IPS DF 6.9 (cell line): ENCODE results near the gene SPCS1.

Experiments used
- DNase-seq: peaks from one replicate; pipeline ENCODE4 v3.0.0-alpha.2; 2013; ENCODE audit warnings: low read depth, low spot score
- H3K27ac ChIP-seq: one replicate; pipeline ENCODE4 v1.5.1; 2013; ENCODE audit warnings: low read length, control low read depth
- H3K27me3 ChIP-seq: 2 replicates; pipeline ENCODE4 v1.6.1; 2013; ENCODE audit warnings: mild to moderate bottlenecking, low read length; ENCODE audit not compliant: control insufficient read depth, insufficient read depth
- H3K36me3 ChIP-seq: 2 replicates; pipeline ENCODE4 v1.6.1; 2013; ENCODE audit warnings: low read length; ENCODE audit not compliant: control insufficient read depth, insufficient read depth
- H3K4me1 ChIP-seq: 2 replicates; pipeline ENCODE4 v1.6.1; 2013; ENCODE audit warnings: low read length; ENCODE audit not compliant: control insufficient read depth, insufficient read depth
- H3K4me3 ChIP-seq: 2 replicates; pipeline ENCODE4 v1.5.1; 2013; ENCODE audit warnings: mild to moderate bottlenecking, low read length
- H3K9me3 ChIP-seq: 2 replicates; pipeline ENCODE4 v1.6.1; 2013; ENCODE audit warnings: low read length, inconsistent platforms; ENCODE audit not compliant: control insufficient read depth, insufficient read depth
- WGBS: extraction: QIAGEN DNeasy Blood & Tissue Kit; methylation state at CpG from one replicate; pipeline ENCODE4 v1.1.7; 2013; ENCODE audit warnings: mixed read lengths, missing lambda C conversion rate; ENCODE audit not compliant: insufficient read length, insufficient coverage; 5-methylcytosine and 5-hydroxymethylcytosine counted together

The SPCS1 gene

GRCh38 chr3:52681596-52681995 lies 24.3 kb upstream of the SPCS1 start:
- H3K4me1 ChIP-seq = no peaks in the 10 kb centered on the region
- no peak overlapping the region for H3K27ac ChIP-seq
- no peak for DNase-seq
- H3K27me3 ChIP-seq = no peaks in the 10 kb centered on the region
- no peaks in the 10 kb centered on the region; the same call in 1 of the 2 replicates for H3K36me3 ChIP-seq
- no peak overlapping the region for H3K4me3 ChIP-seq
- H3K9me3 ChIP-seq = no peaks in the 10 kb centered on the region
- WGBS = 100% methylated on average over 1 of the region's 3 CpGs

DNA sequence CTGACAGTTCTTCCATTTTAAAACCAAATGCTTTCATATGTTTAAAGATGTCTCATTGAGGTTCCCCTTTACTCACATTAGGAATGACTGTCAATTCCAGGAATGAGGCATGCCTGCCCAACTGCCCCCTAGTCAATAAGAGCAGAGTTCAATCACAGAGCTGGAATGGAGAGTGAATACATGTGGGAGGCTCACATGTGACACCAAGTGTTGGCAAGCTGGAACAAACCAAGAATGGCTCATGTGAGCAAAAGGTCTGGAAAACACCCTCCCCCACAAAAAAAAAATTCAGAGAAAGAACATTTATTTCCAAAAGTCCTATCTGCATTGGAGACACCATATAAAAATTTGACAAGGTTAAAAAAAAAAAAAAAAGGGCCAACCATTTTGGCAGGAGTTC lies 23.9 kb upstream of the SPCS1 start:
- no peaks in the 10 kb centered on the region; the same call in 1 of the 2 replicates for H3K36me3 ChIP-seq
- no peaks in the 10 kb centered on the region for H3K9me3 ChIP-seq
- H3K4me1 ChIP-seq = no peaks in the 10 kb centered on the region
- no peak for DNase-seq
- no peaks in the 10 kb centered on the region for H3K27me3 ChIP-seq
- H3K4me3 ChIP-seq = no peak overlapping the region
- no peak overlapping the region for H3K27ac ChIP-seq

- DNase-seq = no peak
- no CpG with 5 or more reads among the region's 6 CpGs for WGBS
- no peaks in the 10 kb centered on the region for H3K4me1 ChIP-seq
- no peak overlapping the region for H3K4me3 ChIP-seq
- H3K36me3 ChIP-seq = peaks cover 16% of the 10 kb centered on the region; the same call in 1 of the 2 replicates
- no peaks in the 10 kb centered on the region for H3K9me3 ChIP-seq
- no peaks in the 10 kb centered on the region for H3K27me3 ChIP-seq
- H3K27ac ChIP-seq = no peak overlapping the region
Observed at GRCh38 chr3:52683611-52684010, 22.3 kb upstream of the SPCS1 start.

DNA sequence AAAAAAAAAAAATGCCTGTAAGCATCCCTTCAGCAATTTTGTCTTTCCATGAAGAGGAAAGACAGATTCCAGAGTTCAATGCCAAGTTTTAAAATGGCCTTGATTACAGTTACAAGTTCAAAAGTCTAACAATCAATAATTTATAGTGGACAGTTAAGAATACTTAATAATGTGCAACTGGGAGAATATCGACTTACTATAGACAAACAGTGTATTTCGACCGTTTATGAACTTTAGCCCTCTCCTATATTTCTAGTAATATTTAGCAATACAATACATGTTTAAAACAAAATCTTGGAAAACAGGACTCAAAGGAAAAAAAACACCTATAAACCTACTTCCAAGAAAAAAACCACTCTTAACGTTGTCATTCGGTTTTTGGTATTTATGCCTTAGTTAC lies 21.7 kb upstream of the SPCS1 start:
- no peaks in the 10 kb centered on the region for H3K9me3 ChIP-seq
- no peak for DNase-seq
- peaks cover 21% of the 10 kb centered on the region; the same call in 1 of the 2 replicates for H3K36me3 ChIP-seq
- H3K4me1 ChIP-seq = no peaks in the 10 kb centered on the region
- H3K4me3 ChIP-seq = no peak overlapping the region
- no CpG with 5 or more reads among the region's 5 CpGs for WGBS
- no peak overlapping the region for H3K27ac ChIP-seq
- H3K27me3 ChIP-seq = no peaks in the 10 kb centered on the region

GRCh38 chr3:52685285-52685708 lies 20.6 kb upstream of the SPCS1 start:
- no peak overlapping the region for H3K27ac ChIP-seq
- peak overlapping the region; percentile 95; the same call in 1 of the 2 replicates for H3K4me3 ChIP-seq
- no peaks in the 10 kb centered on the region for H3K27me3 ChIP-seq
- no peaks in the 10 kb centered on the region for H3K4me1 ChIP-seq
- peaks cover 28% of the 10 kb centered on the region; the same call in 1 of the 2 replicates for H3K36me3 ChIP-seq
- no peaks in the 10 kb centered on the region for H3K9me3 ChIP-seq
- no CpG with 5 or more reads among the region's 41 CpGs for WGBS
- DNase-seq = peak; percentile 25

DNA sequence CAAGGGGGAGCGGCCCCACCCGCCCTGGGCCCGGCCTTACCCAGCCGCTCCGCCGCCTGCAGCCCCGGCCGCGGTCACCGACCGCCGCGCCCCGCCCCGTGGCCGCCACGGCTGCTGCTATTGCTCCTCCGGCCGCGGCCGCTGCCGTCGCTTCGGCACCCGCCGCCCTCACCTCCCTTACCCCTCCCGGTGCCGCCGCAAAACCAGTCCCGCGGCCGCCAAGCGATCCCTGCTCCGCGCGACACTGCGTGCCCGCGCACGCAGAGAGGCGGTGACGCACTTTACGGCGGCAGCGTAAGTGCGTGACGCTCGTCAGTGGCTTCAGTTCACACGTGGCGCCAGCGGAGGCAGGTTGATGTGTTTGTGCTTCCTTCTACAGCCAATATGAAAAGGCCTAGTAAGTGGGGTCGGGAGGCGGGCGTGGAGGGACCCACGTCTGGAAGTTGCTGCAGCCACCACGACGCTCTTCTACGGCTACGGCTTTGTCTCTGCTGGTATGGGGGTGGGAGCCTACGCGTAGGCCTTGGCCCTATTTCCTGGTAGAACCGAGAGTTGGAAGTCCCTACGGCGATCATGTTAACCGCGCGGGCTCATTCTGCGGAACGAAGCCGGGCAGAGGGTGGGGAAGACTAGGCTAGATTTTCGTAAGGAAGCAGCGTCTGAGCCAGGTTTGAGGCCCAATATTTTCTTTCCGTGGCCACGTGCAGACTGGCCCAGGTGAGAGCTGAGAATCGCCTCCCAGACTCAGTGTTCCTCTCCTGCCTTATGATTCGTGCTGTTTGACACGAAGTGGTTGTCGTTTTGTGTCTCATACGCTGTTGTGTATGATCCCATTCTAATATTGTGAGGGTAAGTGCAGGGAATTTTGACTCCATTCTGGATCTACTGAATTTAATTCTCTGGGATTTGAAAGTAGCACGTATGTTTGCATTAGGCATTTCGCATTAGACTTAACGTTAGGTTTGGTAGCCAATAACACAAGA lies 19.9 kb upstream of the SPCS1 start, which contains the start of the genes GNL3 and PBRM1:
GNL3 (plus strand) TSS at position 324 of the 983 bp plus-strand sequence; CDS start at position 385, 61 bp downstream.
PBRM1 (minus strand) TSS at position 205 of the 983 bp plus-strand sequence.
- peak within 1 kb of the TSS; percentile 95 for H3K4me3 ChIP-seq
- no peaks in the 10 kb centered on the region for H3K27me3 ChIP-seq
- peaks cover 35% of the 10 kb centered on the region; the same call in 1 of the 2 replicates for H3K36me3 ChIP-seq
- H3K4me1 ChIP-seq = no peaks in the 10 kb centered on the region
- H3K9me3 ChIP-seq = no peaks in the 10 kb centered on the region
- no CpG with 5 or more reads among the region's 82 CpGs for WGBS
- H3K27ac ChIP-seq = no peak within 1 kb of the TSS
- peak; percentile 82 for DNase-seq

DNA sequence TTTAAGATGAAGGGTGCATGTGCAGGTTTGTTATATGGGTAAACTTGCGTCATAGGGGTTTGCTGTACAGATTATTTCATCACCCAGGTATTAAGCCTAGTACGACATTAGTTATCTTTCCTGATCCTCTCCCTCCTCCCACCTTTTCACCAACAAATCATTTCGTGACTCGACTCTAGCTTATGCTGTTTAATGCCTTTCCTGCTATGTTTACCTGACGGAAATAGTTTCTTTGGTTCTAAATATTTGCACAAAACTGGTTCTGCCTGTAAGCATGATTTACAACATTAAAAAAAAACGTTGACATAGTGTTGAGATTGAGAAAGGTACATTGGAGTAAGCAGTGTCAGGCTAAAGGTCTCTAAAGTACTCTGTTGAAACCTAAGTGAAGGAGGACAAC lies 17.6 kb upstream of the SPCS1 start:
- no CpG with 5 or more reads among the region's 6 CpGs for WGBS
- H3K4me3 ChIP-seq = no peak overlapping the region
- H3K27me3 ChIP-seq = no peaks in the 10 kb centered on the region
- DNase-seq = no peak
- no peaks in the 10 kb centered on the region for H3K9me3 ChIP-seq
- H3K27ac ChIP-seq = no peak overlapping the region
- H3K36me3 ChIP-seq = peaks cover 46% of the 10 kb centered on the region
- no peaks in the 10 kb centered on the region for H3K4me1 ChIP-seq

DNA sequence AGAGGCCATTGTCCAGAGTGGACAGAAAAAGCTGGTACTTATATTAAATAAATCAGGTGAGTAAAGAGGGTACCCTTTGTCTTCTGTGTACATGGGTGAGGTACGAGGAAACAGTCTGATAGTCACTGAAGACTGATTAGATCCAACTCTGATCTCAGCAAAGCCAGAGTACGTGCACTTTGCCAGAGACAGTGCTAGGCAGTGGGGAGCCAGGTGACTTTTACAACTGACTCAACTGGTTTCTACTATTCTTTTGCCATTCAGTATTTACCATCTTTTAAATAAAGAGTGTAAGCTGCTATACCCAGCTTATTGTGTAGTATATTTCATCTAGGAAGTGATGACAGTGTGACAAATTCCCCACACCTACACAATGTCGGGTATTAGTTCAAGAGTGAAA lies 16.8 kb upstream of the SPCS1 start:
- no peak for DNase-seq
- H3K4me3 ChIP-seq = no peak overlapping the region
- no peak overlapping the region for H3K27ac ChIP-seq

GRCh38 chr3:52690560-52690959 lies 15.3 kb upstream of the SPCS1 start:
- Histone ChIP-seq H3K9me3 (no peaks in the 10 kb centered on the region), H3K4me1 (no peaks in the 10 kb centered on the region), H3K27ac (no peak overlapping the region), H3K27me3 (no peaks in the 10 kb centered on the region), H3K4me3 (no peak overlapping the region), H3K36me3 (peaks cover 62% of the 10 kb centered on the region)
- no peak for DNase-seq
- no CpG with 5 or more reads among the region's 2 CpGs for WGBS

More for the DNA sequence above, 16.8 kb upstream of the SPCS1 start:
- Histone ChIP-seq H3K27me3 (no peaks in the 10 kb centered on the region), H3K36me3 (peaks cover 51% of the 10 kb centered on the region), H3K4me1 (no peaks in the 10 kb centered on the region), H3K9me3 (no peaks in the 10 kb centered on the region)
- no CpG with 5 or more reads among the region's 3 CpGs for WGBS

- Histone ChIP-seq H3K4me3 (no peak overlapping the region), H3K27me3 (no peaks in the 10 kb centered on the region), H3K36me3 (peaks cover 63% of the 10 kb centered on the region), H3K9me3 (no peaks in the 10 kb centered on the region), H3K4me1 (no peaks in the 10 kb centered on the region), H3K27ac (no peak overlapping the region)
- no peak for DNase-seq
Observed at GRCh38 chr3:52693071-52693470, 12.8 kb upstream of the SPCS1 start.
